Stomach (tissue), 4 donors: ENCODE data around the gene ZNF25.

Experiments used
- CTCF ChIP-seq, 7 experiments: fragments of 450-650 bp in 4 of 7; fragments of 200-600 bp in 3 of 7; sonication (generic) in 3 of 7; IDR thresholded peaks; one replicate each; pipeline ENCODE4 v1.5.1; 2016 to 2019; ENCODE audit warnings: antibody characterized with exemption in 7 of 7, control low read depth in 2 of 7, mild to moderate bottlenecking in 1 of 7
- POLR2A ChIP-seq, 4 donors: fragments of 450-650 bp; IDR thresholded peaks; one replicate each; pipeline ENCODE4 v1.6.1; 2016; ENCODE audit warnings: antibody characterized with exemption in 4 of 4, control low read depth in 2 of 4, mild to moderate bottlenecking in 1 of 4, moderate library complexity in 1 of 4
- POLR2AphosphoS5 ChIP-seq, 3 donors: sonication (generic); formaldehyde crosslinking; IDR thresholded peaks; one replicate each; pipeline ENCODE4 v1.6.1; 2016; ENCODE audit warnings: antibody characterized with exemption in 3 of 3

GRCh38 chr10:37965006-37965405, 11.4 kb downstream of the ZNF25 start:
- TF ChIP-seq CTCF (IDR thresholded peaks at IDR 0.05) = no peak
- no peak for TF ChIP-seq POLR2AphosphoS5 (IDR thresholded peaks at IDR 0.05)
- no peak for TF ChIP-seq POLR2A (IDR thresholded peaks at IDR 0.05)
